Activated gamma-delta T cell treated with anti-CD3 and anti-CD28 coated beads, Interleukin-2, amount 50 U/mL, for 16 hours (primary cell): Measurements from ENCODE around the gene EEPD1.
"Not testable (repeated sequence)": the region's sequence is repeated elsewhere in the genome, so short reads cannot be mapped to it uniquely, and the experiment has no call there.

Source experiments
- DNase-seq: peaks from one replicate; pipeline ENCODE4 v3.0.0-alpha.2; 2020; ENCODE audit warnings: low read depth

EEPD1 gene

DNA sequence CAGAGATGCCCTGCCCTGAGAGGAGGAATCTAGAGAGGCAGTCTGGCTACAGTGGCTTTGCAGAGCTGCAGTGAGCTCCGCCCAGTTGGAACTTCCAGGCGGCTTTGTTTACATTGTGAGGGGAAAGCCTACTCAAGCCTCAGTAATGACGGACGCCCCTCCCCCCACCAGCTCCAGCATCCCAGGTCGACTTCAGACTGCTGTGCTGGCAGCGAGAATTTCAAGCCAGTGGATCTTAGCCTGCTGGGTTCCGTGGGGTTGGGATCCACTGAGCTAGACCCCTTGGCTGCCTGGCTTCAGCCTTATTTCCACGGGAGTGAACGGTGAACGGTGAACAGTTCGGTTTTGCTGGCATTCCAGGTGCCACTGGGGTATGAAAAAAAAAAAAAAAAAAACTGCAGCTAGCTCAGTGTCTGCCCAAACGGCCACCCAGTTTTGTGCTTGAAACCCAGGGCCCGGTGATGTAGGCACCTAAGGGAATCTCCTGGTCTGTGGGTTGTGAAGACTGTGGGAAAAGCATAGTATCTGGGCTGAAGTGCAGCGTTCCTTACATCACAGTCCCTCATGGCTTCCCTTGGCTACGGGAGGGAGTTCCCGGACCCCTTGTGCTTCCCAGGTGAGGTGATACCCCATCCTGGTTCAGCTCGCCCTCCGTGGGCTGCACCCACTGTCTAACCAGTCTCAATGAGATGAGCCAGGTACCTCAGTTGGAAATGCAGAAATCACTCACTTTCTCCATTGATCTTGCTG, 105.6 kb downstream of the EEPD1 start:
- DNase-seq: not testable (repeated sequence)

DNA sequence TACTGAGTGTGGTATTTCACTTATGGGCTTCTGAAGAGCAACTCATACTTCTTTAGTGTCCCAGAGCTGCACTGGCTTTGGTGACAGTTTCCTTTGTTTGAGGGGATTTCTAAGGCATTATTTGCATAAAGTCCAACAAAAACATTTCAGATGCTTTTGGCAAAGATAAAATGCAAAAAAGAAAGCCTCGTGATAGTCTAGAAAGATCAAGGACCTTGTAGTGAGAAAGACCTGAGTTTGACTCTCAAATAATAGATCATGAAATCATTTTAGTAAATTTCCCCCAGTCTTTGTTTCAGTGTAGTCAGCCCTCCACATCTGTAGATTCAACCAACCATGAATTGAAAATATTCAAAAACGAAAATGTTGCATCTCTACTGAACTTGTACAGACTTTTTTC, 107.4 kb downstream of the EEPD1 start:
- no peak for DNase-seq

DNA sequence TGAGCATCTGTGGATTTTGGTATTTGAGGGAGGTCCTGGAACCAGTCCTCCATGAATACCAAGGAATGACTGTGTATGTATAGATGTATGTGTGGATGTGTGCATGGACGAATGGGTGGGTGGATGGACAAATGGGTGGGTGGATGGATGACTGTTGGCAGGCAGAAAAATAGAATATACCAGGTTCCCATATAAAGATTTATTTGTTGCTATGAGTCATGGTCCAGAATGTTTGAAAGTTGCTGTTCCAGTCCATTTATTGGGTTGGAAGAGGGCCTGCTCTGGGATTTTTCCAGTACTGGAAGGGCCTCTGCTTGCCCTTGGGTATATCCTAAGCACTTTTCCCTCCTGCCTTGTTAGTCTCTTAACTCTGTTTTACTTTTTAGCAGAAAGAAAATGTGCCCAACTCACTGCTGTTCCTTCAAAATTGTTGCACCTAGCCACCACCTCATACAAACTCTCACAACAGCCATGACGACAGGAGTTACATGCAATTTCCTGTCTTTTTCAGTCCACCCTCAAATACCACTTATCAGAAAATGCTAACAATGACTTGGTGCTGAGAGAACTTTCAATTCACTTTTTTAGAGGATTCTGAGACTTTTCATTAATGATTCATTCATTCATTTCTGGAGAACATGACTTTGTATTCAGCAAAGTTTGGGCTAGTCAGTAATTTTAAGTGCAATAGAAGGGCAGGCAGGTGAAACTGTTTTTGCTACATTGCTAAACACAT, 108.1 kb downstream of the EEPD1 start:
- DNase-seq: no peak

DNA sequence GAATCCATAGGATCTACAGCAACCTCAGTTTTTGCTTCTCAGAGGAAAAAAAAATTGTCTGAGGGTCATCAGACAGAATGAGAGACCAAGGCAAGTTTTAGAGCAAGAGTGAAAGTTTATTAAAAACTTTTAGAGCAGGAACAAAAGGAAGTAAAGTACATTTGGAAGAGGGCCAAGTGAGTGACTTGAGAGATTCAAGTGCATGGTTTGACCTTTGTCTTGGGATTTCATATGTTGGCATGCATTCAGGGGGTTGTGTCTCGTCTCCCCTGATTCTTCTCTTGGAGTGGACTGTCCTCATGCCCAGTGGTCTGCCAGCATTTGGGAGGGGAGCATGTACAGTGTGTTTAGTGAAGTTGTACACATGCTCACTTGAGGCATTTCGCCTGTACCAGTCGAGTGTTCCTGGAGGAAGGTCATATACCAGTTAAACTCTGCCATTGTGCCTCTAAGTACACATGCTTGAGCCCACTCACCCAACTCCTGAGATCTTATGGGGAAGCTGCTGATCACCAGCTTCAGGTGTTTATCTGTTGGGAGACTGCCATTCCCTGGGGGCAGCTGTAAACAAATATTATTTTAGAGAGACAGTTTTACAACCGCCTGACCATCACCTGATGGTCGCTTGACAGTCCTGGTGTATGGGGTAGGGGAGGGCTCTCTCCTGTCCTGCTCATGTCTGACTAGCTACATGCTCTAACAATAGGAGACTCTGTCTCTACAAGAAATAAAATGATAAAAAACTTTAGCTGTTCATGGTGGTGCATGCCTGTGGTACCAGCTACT, 109.4 kb downstream of the EEPD1 start:
- no peak for DNase-seq

DNA sequence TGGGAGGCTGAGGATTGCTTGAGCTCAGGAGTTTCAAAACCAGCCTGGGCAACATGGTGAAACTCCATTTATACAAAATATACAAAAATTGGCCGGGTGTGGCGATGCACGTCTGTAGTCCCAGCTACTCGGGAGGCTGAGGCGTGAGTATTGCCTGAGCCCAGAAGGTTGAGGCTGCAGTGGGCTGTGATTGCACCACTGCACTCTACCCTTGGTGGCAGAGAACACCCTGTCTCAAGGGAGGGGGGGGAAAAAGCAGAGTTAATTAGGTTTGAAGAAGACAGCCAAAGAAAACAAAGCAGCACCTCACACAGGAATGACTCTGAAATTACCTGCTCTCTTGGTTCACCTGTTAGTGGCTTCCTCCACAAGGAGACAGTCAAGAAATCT, 110.0 kb downstream of the EEPD1 start:
- no peak for DNase-seq

DNA sequence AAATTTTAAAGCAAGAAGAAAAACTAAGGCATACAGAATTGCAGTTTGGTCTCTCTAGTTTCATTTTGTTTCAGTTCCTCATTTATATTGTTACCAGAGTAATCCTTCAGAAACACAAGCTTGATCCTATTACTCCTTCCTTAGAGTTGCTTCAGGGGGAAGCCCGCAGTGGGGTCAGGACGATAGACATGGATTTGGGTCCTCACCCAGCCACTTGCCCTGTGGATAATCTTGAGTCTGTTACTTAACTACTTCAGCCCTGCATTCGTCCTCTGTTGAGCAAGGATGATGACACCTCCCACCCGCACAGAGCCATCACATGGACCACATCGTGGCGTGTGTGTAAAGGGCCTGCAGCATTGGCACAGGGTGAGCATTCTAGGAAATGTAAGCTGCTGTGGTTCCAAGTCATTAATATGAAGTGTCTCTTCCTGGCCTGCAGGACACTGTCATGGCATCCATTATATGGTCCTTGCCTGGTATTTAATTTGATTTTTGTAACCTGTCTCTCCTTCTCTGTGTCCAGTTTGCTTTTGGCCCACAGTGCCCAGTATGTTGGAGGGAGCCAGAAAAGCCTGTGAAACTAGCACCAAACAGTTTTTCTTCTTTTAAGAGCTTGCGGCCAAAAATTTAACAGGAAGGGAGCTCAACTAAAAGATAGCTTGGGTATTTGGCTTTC, 111.2 kb downstream of the EEPD1 start:
- DNase-seq: no peak

DNA sequence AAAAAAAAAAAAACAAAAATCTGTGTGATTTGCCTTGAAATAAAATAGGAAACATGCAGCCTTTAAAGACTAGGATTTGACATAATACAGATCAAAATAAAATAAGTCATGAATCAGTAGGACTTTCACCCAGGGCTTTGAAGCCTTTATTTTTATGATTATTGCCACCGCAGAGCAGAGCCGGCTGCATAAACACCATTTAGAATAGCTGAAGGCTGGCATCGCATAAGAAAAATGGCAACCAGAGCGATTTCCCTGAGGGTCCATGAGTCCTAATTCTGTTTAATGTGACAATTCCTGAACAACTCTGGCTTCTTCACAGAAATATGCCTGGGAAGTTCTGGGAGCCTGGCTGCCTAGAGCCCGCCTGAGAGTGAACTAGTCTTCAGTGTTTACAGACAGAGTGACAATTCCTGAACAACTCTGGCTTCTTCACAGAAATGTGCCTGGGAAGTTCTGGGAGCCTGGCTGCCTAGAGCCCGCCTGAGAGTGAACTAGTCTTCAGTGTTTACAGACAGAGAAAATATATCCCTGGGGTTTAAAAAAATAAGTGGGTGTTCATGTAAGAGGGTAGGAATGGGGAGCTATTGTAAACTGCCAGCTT, 112.0 kb downstream of the EEPD1 start:
- no peak for DNase-seq

DNA sequence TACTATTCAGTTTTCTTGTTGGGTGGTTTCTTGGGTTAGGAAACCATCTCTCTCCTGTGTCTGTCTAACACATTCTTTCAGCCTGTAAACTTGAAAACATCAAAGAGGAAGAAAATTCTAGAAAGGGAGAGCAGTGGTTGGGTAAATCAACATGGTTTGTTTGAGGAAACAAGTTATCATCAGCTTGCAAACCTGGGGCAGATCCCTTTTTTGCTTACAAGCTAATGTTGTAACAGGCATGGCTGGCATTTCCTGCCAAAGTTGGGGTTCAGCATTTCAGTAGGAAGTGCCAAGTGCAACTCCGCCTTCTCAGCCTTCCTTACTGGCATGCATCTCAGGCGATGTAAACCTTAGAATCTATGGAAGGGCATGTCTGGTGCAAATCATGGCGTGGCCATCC, 112.6 kb downstream of the EEPD1 start:
- DNase-seq: no peak

DNA sequence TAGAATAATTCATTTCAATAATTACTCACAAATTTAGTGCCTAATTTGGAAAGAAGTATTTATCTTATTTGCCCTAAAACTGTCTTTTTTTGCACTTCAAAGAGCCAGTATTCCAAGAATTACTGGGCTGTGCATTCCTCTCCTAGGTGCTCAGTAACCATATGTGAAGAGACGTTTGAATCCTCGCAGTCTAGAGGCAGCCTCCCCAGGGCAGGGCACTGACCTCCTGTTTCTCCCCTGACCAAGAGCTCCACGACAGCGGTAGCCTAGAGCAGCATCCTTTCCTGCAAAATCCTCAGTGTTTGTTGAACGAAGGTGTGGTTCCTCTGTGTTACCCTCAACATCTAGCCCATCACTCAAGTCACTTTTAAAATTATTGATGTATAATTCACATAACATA, 113.1 kb downstream of the EEPD1 start:
- no peak for DNase-seq

DNA sequence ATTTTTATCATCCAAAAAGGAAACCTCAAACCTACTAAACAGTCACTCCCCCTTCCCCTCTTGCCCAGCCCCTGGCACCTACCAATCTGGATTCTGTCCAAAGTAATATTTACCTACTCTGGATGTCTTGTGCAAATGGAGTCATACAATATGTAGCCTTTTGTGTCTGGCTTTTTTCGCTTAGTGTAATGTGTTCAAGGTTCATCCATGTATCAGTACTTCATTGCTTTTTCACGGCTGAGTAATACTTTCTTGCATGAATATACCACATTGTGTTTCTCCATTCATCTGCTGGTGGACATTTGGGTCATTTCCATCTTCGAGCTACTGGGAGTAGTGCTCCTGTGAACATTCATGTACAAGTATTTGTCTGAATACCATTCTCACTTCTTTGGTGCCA, 113.6 kb downstream of the EEPD1 start:
- DNase-seq: no peak

DNA sequence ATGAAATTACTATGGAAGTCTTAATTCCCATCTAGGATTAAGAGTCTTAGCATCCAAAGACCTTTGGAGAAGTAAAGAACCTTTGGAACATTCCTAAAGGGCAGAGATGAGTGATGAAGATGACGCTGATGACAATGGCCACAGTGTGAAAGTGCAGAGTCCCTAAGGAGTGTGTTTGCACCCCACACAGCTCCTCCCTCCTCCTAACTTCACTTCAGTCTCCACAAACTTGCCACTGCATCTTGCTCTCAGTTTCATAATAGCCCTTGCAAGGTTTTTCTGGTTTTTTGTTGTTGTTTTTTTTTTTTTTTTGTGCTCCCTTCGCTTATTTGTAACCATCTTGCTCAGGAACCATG, 119.1 kb downstream of the EEPD1 start:
- no peak for DNase-seq

DNA sequence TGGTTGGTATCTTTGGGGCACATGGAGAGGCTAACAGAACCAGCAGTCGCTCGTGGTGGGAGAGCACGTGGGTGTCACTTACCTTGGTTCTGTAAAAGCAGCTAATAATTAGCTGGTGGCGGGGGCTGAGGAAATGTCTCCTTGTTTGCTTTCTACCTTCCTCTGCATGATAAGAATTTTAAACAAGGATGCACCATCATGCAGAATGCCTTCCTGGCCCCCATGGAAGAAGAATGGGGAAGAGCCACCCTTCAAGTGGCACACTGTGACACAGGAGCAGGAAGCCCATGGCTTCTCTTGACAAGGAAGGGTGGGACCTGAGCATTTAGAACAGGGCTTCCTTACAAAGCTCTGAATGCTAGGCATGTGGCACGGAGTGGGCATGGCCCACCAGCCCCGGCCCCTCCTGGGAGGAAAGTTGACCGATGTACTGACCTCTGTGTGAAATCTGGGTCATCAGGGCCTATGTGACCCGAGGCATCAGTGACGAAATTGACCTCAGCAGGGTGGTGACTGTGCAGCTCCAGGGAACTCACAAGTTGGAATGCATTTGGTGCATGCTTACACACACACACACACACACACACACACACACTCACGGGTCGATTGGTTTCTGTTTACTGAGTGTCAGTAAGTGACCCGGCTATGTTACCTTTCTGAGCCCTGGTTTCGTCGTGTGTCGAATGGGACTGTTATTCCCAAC, 119.7 kb downstream of the EEPD1 start:
- DNase-seq: no peak

DNA sequence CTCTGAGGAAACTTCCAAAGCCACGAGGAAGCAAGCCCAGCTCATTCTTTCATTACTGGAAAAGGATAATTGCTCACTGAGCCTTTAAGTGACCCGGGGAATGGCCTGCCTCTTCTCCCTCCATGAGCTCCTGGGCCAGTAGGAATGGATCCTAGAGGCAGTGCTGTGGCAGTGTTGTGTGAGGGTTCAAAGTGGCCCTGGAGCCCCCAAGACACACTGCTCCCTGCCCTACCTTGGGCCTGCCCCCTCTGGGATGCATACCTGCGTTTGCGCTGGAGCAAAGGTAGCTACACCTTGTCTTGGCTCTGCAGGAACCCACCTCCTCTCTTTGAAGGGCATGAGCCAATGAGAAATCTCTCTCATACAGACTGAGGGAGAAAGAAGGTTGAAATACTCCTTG, 120.8 kb downstream of the EEPD1 start:
- no peak for DNase-seq

DNA sequence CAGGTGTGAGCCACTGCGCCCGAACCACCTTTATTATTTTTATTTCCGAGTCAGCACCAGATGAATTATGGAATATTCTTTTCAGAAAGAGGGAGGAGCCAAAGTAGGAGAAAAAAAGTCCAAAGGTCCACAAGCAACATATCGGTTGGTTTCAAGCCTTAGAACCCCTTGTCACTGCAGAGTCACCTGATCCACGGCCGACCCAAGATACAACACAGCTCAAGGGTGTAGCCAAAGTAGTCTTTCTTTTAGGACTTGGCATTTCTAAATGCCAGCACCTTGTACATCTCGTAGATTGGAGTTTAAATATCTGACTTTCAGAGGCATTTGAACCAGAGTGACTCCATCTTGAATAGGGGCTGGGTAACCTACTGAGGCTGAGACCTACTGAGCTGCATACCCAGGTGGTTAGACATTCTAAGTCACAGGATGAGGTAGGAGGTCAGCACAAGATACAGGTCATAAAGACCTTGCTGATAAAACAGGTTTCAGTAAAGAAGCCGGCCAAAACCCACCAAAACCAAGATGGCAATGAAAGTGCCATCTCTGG, 122.8 kb downstream of the EEPD1 start:
- DNase-seq: no peak

DNA sequence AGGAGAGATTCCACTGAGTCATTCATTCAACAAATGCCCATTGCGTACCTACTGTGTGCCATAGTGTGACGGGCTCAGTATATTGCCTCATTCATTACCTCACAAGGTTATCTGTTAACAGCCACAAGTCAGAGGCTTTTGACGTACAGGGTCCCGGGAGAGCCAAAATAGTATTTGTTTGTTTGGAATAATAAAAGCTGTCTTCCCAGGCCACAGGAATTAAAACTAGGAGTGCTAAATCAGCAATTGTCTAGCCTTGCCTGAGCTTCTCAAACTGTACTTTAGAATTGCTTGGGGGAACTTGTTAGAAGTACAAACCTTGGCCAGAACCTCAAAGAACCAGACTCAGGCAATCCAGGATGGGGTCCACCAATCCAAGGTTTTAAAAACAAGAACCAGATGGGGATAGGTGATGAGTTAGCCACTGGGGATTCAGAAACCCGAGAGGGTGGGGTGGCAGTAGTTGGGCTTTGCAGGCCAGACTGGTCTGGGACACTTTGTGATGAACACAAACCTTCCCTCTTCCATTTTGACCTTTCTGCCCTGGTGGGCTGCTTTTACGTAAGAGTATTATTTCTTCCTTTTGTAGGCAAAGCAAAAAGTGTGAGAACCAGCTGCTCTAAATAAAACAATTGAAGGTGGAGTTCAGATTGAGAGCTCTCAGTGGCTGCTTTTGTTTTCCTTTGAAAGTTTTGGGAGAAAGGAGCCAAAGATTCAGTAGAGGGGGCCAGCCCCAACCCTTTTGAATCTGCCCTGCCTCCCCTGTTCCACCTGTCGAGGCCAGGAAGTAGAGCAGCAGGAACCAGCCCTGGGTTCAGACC, 123.6 kb downstream of the EEPD1 start:
- no peak for DNase-seq

DNA sequence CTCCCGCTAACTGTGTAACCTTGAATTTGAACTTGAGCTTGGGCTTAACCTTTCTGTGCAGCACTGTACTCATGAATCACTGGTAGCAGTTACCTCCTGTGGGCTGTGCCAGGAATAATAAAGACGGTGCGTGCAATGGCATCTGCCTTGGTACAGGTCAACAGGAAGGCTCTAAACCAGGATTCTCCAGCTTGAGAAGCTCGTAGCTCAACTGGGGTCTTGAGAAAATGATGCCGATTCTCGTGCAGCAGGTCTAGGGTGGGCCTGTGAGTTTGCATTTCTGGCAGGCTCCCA, 124.1 kb downstream of the EEPD1 start:
- DNase-seq: no peak

DNA sequence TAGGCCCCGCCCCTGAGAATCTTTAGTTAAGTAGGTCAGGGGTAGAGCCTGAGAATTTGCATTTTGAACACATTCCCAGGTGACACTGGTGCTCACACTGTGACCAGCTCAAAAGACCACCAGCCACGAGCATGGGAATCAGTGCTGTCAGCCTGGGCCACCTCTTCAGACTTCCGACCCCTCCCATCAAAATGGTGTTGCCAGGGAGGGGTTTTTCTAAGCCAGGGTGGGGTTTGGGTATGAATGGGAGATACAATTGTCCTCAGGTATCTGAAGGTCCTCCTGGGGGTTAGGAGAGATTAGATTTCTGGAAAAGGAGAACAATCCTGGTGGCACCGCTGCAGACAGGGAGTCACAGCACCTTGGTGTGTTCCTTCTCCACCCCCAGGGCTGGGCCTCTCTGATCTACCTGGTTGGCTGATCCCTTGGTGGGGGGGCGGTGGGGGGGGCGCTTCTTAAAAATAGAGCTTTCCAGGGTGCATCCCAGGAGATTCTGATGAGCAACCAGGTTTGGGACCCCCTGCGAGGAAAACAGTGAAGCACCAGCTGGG, 125.1 kb downstream of the EEPD1 start:
- no peak for DNase-seq

DNA sequence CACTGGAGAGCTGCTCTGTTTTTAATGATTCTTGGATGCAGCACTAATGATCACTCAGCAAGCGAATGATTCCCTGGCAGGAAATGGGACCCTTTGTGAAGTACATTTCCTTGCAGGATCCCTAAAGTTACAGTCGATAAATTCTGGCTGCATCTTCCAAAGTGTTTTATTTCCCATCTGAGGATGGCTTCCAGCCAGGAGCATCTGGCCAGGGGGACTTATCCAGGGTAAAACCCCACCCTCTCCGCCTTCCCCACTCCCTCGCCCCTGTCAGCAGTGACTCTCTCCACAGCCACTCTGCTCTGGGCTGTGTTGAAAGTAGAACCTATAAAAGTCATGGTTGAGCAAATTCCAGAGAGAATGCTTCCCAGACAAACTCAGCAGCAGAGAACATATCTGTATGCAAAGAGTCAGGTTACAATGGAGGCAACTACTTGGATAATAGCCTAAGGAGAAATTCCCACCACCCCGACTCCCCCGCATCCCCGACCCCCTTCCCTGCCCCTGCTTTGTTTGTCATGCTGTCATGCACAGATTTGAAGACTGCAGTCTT, 125.6 kb downstream of the EEPD1 start:
- DNase-seq: no peak

DNA sequence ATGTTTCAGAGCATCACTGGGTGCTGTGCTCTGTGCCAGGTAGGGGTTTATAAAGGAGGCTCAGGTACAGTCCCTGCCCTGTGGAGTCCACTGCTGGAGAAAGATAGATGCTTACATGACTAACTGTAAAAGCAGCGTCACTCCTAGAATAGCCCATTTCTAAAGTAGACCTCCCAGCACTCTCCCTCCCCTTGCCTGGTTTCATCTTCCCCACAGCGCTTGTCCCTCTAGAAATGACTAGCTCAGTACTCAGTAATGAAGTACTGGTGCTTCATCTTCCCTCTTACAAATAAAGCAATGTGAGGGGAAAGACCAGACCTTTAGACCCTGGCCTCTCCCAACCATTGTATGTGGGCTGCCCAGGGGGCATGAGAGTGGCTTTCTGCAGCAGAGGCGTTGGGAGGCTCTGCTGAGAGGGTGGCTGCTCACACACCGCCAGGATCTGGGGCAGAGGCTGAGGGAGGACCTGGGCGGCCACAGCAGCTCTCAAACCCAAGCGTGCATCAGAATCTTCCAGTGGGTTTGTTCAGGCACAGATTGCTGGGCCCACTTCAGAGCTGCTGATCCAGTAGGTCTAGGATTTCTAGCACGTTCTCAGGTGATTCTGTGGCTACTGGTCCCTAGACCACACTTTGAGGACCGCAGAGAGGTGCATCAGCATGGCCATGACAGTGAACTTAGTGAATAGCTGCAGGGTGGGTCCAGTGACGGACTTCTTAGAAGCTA, 126.3 kb downstream of the EEPD1 start:
- no peak for DNase-seq
